Measurements from ENCODE around the gene ADCY2. TPM values are rescaled to one million over a fixed set of nuclear protein-coding genes. Genes with fewer than 3 reads are reported as not detected.

The ADCY2 gene
- total RNA-seq, 1 experiment from 2014 or later, result not detected

- no peaks in the 10 kb centered on the region for H3K4me1 Mint-ChIP-seq (ENCODE audit: insufficient read depth, unreplicated experiment)
- no TSS peak for BruUV-seq (replicated peaks)
- ChIA-PET POLR2A (no interaction called here), CTCF (no interaction called here)
- TF ChIP-seq, protein P1, sequence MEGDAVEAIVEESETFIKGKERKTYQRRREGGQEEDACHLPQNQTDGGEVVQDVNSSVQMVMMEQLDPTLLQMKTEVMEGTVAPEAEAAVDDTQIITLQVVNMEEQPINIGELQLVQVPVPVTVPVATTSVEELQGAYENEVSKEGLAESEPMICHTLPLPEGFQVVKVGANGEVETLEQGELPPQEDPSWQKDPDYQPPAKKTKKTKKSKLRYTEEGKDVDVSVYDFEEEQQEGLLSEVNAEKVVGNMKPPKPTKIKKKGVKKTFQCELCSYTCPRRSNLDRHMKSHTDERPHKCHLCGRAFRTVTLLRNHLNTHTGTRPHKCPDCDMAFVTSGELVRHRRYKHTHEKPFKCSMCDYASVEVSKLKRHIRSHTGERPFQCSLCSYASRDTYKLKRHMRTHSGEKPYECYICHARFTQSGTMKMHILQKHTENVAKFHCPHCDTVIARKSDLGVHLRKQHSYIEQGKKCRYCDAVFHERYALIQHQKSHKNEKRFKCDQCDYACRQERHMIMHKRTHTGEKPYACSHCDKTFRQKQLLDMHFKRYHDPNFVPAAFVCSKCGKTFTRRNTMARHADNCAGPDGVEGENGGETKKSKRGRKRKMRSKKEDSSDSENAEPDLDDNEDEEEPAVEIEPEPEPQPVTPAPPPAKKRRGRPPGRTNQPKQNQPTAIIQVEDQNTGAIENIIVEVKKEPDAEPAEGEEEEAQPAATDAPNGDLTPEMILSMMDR (IDR thresholded peaks at IDR 0.05; ENCODE audit: unreplicated experiment), result no peak
- H3K36me3 Mint-ChIP-seq (ENCODE audit: insufficient read depth, unreplicated experiment), result no peaks in the 10 kb centered on the region
- intact Hi-C loops (cut with micrococcal nuclease), result no loop called here
- peaks cover 65% of the 10 kb centered on the region for H3K27me3 Mint-ChIP-seq (ENCODE audit: insufficient read depth, unreplicated experiment)
- no peak overlapping the region for H3K4me3 Mint-ChIP-seq (ENCODE audit: unreplicated experiment)
- H3K9me3 Mint-ChIP-seq (ENCODE audit: unreplicated experiment), result peaks cover 8% of the 10 kb centered on the region
- no peak overlapping the region for H3K27ac Mint-ChIP-seq (ENCODE audit: low read depth, unreplicated experiment)
- DNase-seq (ENCODE audit: unreplicated experiment), result no peak
These were observed 413.1 kb downstream of the ADCY2 start for GRCh38 chr5:7808998-7809397.

GRCh38 chr5:7811715-7812114 is 415.8 kb downstream of the ADCY2 start:
- ChIA-PET CTCF (interaction anchor here (0.7 to 1.0 kb wide), 2 partner anchors 246 to 1046 kb away, joined by 3 to 4 read pairs; no protein-coding TSS in a partner anchor), POLR2A (no interaction called here)
- H3K4me3 Mint-ChIP-seq (ENCODE audit: unreplicated experiment), result no peak overlapping the region
- no peak overlapping the region for H3K27ac Mint-ChIP-seq (ENCODE audit: low read depth, unreplicated experiment)
- H3K36me3 Mint-ChIP-seq (ENCODE audit: insufficient read depth, unreplicated experiment), result no peaks in the 10 kb centered on the region
- TF ChIP-seq, protein P1 (IDR thresholded peaks at IDR 0.05; ENCODE audit: unreplicated experiment), result no peak
- peaks cover 8% of the 10 kb centered on the region for H3K9me3 Mint-ChIP-seq (ENCODE audit: unreplicated experiment)
- peaks cover 78% of the 10 kb centered on the region for H3K27me3 Mint-ChIP-seq (ENCODE audit: insufficient read depth, unreplicated experiment)
- intact Hi-C loops (cut with micrococcal nuclease), result no loop called here
- no peaks in the 10 kb centered on the region for H3K4me1 Mint-ChIP-seq (ENCODE audit: insufficient read depth, unreplicated experiment)
- no TSS peak for BruUV-seq (replicated peaks)
- no peak for DNase-seq (ENCODE audit: unreplicated experiment)

DNA sequence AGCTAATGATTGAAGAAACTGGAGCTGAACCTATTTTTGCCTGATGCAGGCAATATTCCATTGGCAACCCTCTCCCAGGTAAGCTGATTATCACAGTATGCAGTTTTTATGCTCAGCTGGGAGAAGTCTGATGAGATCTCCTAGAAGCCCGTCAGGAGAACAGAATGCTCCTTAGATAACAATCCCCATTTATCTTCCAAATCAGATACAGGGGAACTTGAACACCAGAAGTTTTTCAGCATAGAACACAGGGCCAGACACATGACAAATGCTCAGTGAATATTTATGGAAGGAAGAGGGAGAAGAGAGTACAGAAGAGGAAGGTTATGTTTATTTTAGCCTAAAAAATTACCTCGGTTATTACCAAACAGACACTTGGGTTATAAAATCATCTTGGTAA is 417.1 kb downstream of the ADCY2 start:
- ChIA-PET CTCF (interaction anchor here (0.6 to 1.5 kb wide), 4 partner anchors 9 to 1047 kb away, joined by 3 to 5 read pairs (median 3); no protein-coding TSS in a partner anchor), POLR2A (interaction anchor here (1.2 kb wide), 1 partner anchor 666 kb away, joined by 3 read pairs; no protein-coding TSS in a partner anchor)
- Mint-ChIP-seq H3K27ac (ENCODE audit: low read depth, unreplicated experiment) (no peak overlapping the region), H3K36me3 (ENCODE audit: insufficient read depth, unreplicated experiment) (no peaks in the 10 kb centered on the region), H3K27me3 (ENCODE audit: insufficient read depth, unreplicated experiment) (peaks cover 65% of the 10 kb centered on the region), H3K4me3 (ENCODE audit: unreplicated experiment) (no peak overlapping the region), H3K9me3 (ENCODE audit: unreplicated experiment) (no peaks in the 10 kb centered on the region), H3K4me1 (ENCODE audit: insufficient read depth, unreplicated experiment) (no peaks in the 10 kb centered on the region)
- TF ChIP-seq, protein P1 (IDR thresholded peaks at IDR 0.05; ENCODE audit: unreplicated experiment), result no peak
- intact Hi-C loops (cut with micrococcal nuclease), result no loop called here
- BruUV-seq (replicated peaks), result no TSS peak
- DNase-seq (ENCODE audit: unreplicated experiment), result no peak

DNA sequence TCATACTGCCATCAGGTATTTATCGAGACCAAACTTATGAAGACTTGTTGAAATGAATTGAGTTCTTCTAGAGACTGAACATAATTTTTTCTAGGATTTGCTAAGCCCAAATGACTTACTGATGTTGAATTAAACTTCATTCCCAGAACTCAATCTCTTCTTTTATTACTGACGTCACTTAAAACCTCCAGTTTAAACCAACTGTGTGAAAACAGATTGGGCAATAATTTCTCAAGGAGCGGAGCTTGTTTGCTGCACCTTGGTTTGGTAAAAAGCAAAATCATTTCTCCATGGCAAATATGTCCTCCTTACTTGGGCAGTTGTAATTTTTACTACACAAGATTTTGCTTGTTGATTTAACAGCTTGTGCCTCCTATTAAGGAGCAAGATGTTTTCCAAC is 417.6 kb downstream of the ADCY2 start:
- H3K36me3 Mint-ChIP-seq (ENCODE audit: insufficient read depth, unreplicated experiment), result no peaks in the 10 kb centered on the region
- ChIA-PET CTCF (interaction anchor here (0.6 to 4.1 kb wide), 9 partner anchors 9 to 1389 kb away, joined by 3 to 28 read pairs (median 3); no protein-coding TSS in a partner anchor), POLR2A (interaction anchor here (1.2 kb wide), 1 partner anchor 665 kb away, joined by 3 read pairs; no protein-coding TSS in a partner anchor)
- TF ChIP-seq, protein P1 (IDR thresholded peaks at IDR 0.05; ENCODE audit: unreplicated experiment), result no peak
- H3K4me3 Mint-ChIP-seq (ENCODE audit: unreplicated experiment), result no peak overlapping the region
- peak; percentile 8 for DNase-seq (ENCODE audit: unreplicated experiment)
- intact Hi-C loops (cut with micrococcal nuclease), result no loop called here
- H3K27me3 Mint-ChIP-seq (ENCODE audit: insufficient read depth, unreplicated experiment), result peaks cover 59% of the 10 kb centered on the region
- no peaks in the 10 kb centered on the region for H3K4me1 Mint-ChIP-seq (ENCODE audit: insufficient read depth, unreplicated experiment)
- no peaks in the 10 kb centered on the region for H3K9me3 Mint-ChIP-seq (ENCODE audit: unreplicated experiment)
- no peak overlapping the region for H3K27ac Mint-ChIP-seq (ENCODE audit: low read depth, unreplicated experiment)
- no TSS peak for BruUV-seq (replicated peaks)

All from MCF 10A (cell line).